KOPT-K1 (cell line): ENCODE results near the gene PPP1R37.

ENCODE experiments used
- H3K27ac ChIP-seq: fragments of 200-600 bp; sonication (generic); 2 replicates; pipeline ENCODE4 v1.5.1; 2016; ENCODE audit warnings: antibody characterized with exemption, mild to moderate bottlenecking, low read depth, low read length; ENCODE audit not compliant: poor library complexity, severe bottlenecking
- H3K36me3 ChIP-seq: fragments of 200-600 bp; sonication (generic); 2 replicates; pipeline ENCODE4 v1.5.1; 2017; ENCODE audit warnings: antibody characterized with exemption, mild to moderate bottlenecking, low read length, moderate library complexity; ENCODE audit not compliant: insufficient read depth
- H3K9me3 ChIP-seq: fragments of 200-600 bp; sonication (generic); 2 replicates; pipeline ENCODE4 v1.5.1; 2017; ENCODE audit warnings: antibody characterized with exemption, low read length, mild to moderate bottlenecking; ENCODE audit not compliant: insufficient read depth, poor library complexity, severe bottlenecking

Gene PPP1R37

DNA sequence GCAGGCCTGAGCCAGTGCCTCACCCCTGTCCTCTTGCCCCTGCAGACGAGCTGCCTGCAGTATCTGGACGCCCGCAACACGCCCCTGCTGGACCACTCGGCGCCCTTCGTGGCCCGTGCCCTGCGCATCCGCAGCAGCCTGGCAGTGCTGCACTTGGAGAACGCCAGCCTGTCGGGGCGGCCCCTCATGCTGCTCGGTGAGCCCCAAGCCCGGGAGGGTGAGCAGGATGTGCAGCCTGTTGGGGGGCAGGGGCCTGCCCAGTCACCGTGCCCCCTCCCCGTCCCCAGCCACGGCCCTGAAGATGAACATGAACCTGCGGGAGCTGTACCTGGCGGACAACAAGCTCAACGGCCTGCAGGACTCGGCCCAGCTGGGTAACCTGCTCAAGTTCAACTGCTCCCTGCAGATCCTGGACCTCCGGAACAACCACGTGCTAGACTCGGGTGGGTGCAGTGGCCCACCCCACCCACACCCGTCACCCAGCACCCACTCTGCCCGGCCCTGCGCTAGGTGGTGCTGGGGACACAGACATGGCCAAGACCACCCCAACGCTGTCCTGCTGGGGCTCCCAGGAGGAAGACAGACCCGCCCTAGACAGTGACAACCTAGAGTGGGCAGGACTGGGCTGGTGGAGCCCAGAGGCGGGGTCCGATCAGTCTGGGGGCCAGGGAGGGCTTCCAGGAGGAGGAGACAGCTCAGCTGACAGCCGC, 49.2 kb downstream of the PPP1R37 start:
- Histone ChIP-seq H3K36me3 (peaks cover 58% of the 10 kb centered on the region; the same call in 1 of the 2 replicates), H3K27ac (no peak overlapping the region), H3K9me3 (no peaks in the 10 kb centered on the region)

DNA sequence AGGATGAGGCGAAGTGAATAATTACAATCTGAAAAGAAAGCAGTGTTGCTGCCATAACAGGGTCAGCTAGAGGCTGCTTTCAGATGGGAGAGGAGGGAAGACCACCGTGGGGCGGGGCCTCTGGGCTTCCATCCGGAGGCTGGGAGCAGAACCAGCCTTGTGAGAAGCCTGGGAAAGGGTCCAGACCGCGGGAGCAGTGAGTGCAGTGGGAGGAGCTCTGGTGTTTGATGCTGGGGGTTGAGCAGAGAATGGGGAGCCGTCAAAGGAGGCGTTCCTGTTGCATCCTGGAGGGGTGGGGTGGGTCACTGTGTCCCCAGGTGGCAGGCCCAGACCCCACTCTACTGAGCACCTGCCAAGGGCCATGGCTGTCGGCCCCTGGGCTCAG, 49.7 kb downstream of the PPP1R37 start:
- peaks cover 63% of the 10 kb centered on the region; the same call in 1 of the 2 replicates for H3K36me3 ChIP-seq
- H3K9me3 ChIP-seq, result no peaks in the 10 kb centered on the region
- no peak overlapping the region for H3K27ac ChIP-seq

DNA sequence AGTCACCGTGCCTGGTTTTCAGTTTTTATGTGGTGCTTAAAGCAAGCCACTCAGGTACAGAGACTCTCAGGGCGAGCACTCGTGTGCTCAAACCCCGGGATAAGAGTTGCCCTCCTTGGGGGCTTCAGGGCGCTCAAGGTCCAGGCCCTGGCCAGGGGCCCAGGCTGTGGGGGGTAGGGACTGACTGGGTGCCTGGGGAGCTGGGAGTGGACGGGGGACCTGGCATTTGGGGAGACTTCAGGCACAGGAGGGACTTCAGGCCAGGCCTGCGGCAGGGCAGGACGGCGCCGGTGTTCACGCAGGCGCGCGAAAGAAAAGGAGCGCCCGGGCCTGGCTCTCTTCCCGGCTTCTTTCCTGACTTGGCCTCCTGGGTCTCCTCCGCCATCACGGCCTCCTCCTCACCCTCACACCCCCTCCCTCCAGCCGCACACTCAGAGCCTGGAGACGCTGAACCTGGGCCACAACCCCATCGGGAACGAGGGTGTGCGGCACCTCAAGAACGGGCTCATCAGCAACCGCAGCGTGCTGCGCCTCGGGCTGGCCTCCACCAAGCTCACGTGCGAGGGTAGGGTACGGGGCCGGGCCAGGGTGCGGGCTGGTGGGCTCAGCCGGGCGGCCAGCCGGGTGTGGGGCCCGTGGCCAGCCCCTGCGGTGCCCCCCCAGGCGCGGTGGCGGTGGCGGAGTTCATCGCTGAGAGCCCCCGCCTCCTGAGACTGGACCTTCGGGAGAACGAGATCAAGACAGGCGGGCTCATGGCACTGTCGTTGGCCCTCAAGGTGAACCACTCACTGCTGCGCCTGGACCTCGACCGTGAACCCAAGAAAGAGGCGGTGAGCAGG, 51.7 kb downstream of the PPP1R37 start:
- Histone ChIP-seq H3K9me3 (no peaks in the 10 kb centered on the region), H3K27ac (no peak overlapping the region), H3K36me3 (peaks cover 63% of the 10 kb centered on the region; the same call in 1 of the 2 replicates)

DNA sequence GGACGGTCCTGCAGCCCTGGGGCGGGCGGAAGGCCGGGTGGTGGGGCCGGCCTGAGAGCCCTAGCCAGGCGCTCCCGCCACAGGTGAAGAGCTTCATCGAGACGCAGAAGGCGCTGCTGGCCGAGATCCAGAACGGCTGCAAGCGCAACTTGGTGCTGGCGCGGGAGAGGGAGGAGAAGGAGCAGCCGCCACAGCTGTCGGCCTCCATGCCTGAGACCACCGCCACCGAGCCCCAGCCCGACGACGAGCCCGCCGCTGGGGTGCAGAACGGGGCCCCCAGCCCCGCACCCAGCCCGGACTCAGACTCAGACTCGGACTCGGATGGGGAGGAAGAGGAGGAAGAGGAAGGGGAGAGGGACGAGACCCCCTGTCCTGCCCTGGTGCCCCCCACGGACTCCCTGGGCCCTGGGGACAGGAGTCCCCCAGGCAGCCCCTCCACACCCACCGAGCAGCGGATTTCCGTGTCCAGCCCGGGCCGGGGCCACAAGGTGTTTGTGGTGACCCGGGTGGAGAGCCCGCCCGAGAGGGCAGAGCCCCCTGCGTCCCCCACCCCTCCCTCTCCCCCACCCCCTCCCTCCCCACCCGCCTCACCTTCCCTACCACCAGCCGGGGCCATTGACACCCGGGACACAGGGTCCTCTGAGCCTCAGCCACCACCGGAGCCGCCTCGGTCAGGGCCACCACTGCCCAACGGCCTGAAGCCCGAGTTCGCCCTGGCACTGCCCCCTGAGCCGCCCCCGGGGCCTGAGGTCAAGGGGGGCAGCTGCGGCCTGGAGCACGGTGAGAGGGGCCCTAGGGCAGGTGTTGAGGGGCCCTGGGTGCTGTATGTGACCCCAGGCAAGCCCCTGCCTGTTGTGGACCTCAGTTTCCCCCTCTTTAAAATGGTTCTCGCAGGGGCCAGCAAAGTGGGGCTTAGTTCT, 52.6 kb downstream of the PPP1R37 start:
- Histone ChIP-seq H3K27ac (no peak overlapping the region), H3K36me3 (peaks cover 66% of the 10 kb centered on the region; the same call in 1 of the 2 replicates), H3K9me3 (no peaks in the 10 kb centered on the region)

DNA sequence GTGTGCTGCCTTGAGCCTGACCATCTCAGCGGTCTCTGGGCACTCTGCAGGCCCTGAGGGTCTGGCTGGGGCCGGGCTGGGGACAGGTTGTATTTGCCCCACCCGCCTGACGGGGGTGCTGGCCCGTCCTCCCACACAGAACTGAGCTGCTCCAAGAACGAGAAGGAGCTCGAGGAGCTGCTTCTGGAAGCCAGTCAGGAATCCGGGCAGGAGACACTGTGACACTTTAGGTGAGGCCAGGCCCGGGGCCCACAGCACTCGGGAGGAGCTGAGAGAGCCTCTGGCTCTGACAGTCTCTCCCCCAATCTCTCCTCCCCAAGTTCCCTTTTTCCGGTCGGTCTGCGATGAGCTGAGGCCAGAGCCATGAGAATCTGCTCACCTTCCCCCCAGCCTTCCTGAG, 53.3 kb downstream of the PPP1R37 start:
- no peak overlapping the region for H3K27ac ChIP-seq
- H3K36me3 ChIP-seq, result peaks cover 61% of the 10 kb centered on the region; the same call in 1 of the 2 replicates
- no peaks in the 10 kb centered on the region for H3K9me3 ChIP-seq

DNA sequence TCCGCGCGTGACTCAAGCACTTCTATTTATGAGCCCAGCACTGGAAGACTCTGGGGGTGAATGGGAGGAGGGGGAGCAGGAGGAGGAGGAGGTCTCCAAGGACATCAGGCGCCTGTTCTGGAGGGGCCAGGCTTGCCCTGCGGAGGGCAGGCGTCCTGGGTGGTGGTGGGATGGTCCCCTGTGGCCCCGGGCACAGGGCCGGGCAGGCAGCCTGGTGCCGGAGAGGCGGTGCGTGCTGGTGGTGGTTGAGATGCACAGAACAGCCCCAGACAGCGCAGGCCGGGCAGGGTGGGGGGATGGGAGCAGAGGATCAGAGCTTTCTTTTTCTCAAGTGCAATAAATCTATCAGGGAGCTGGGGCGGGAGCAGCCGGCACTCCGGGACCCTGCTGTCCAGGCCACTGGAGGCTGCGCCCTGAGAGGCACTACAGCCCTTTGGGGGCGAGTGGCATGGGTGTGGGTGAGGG, 53.8 kb downstream of the PPP1R37 start:
- H3K36me3 ChIP-seq, result peaks cover 56% of the 10 kb centered on the region; the same call in 1 of the 2 replicates
- H3K27ac ChIP-seq, result no peak overlapping the region
- H3K9me3 ChIP-seq, result no peaks in the 10 kb centered on the region

DNA sequence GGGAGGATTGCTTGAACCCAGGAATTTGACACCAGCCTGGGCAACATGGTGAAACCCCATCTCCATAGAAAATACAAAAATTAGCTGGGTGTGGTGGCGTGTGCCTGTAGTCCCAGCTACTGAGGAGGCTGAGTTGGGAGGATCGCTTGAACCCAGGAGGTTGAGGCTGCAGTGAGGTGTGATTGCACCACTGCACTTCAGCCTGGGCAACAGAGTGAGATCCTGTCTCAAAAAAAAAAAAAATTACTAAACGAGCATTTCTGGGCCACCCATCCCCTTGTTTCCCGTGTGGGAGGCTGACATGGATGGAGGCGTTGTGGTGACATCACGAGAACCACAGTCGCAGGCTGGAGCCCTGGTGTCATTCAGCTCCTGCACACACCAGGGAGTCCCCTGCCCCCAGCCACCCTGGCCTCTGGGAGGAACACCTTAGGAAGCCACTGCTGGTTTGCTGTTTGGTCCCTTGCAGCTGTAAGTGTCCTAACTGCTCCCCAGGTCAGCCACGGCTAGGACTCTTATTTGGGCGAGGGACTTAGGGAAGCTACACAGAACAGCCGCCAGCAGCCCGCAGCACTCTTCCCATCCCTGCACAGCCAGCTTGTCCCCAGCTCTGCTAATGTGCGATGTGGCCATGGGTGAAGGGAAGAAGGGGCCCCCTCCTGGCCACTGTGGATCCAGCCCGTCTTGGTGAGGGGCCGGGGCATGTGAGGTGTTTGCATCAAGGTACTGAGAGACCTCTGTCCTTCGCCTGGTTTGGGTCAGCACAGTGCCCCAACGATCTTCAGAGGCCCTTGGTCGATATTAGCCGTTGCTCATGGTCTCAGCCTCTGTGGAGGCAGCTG, 55.1 kb downstream of the PPP1R37 start:
- H3K27ac ChIP-seq, result no peak overlapping the region
- H3K36me3 ChIP-seq, result peaks cover 43% of the 10 kb centered on the region; the same call in 1 of the 2 replicates
- H3K9me3 ChIP-seq, result no peaks in the 10 kb centered on the region

DNA sequence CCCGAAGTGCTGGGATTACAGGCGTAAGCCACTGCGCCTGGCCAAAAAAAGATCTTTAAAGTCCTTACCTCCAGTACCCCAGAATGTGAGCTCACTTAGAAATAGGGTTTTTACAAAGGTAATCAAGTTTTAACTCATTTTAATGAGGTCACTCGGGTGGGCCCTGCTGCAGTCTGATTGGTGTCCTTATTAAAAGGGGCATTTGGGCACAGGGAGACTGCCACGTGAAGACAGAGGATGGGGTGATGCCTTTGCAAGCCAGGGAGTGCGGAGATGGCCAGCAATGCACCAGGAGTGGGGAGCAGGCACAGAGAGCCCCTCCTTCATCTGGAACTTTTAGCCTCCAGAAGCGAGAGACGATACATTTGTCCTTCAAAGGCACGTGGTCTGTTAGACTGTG, 56.1 kb downstream of the PPP1R37 start:
- Histone ChIP-seq H3K9me3 (no peaks in the 10 kb centered on the region), H3K36me3 (peaks cover 35% of the 10 kb centered on the region; the same call in 1 of the 2 replicates)

DNA sequence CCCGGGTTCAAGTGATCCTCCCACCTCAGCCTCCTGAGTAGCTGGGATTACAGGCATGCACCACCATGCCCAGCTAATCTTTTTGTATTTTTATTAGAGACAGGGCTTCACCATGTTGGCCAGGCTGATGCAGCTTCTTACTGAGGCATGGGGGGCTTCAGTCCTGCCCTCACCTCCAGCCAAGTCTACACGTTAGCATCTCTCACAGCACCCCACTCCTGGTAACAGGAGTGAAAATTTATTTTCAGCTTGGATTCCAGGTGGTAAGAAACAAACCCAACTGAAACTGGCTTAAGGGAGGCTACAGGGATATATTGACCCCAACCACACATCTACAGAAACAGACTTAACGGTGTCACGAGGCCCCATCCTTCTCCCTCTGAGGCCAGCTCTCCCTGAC, 57.2 kb downstream of the PPP1R37 start:
- Histone ChIP-seq H3K36me3 (peaks cover 25% of the 10 kb centered on the region; the same call in 1 of the 2 replicates), H3K27ac (no peak overlapping the region), H3K9me3 (no peaks in the 10 kb centered on the region)

More for the DNA sequence above, 56.1 kb downstream of the PPP1R37 start:
- H3K27ac ChIP-seq, result no peak overlapping the region

DNA sequence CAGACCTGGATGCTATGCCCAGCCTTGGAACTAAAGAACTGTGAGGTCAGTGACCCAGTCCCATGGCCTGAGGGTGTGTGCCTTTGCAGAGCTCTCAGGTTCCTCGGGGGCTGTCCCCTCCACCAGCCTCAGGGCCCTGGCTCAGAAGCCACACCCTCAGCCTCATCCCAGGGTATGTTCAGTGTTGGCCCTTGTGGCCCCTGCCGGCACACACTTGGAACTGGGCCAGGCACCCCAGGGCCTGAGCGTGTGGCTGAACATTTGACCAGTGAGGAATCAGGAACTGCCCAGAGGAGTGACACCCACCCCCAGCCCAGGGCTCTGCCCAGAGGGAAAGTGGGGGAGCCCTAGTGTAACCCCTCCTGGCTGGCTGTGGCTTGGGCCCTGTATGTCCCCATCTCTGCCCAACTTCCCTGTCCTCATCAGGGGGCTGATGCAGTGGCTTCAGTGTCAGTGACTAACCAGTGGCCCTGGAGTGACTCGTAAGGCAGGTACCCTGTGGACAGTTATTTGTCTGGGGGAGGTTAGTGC, 57.8 kb downstream of the PPP1R37 start:
- Histone ChIP-seq H3K9me3 (no peaks in the 10 kb centered on the region), H3K36me3 (peaks cover 25% of the 10 kb centered on the region; the same call in 1 of the 2 replicates), H3K27ac (no peak overlapping the region)

DNA sequence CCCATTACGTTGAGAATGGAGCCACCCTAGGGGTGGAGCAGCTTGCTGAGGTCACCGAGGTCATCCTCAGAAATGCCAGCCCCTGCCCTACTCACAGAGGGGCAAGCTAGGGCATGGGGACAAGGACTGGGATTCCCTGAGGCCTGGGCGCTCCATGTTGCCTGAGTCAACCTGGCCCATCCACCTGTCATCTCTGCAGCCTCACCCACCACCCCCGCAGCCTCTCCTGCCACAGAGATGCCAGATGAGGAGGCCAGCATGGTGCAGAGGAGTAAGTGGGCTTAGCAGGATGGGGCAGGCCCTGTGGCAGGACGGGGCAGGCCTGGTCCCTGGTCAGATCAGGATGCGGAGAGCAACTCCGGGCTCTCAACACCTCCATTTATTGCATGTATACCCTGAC, 58.3 kb downstream of the PPP1R37 start:
- Histone ChIP-seq H3K9me3 (no peaks in the 10 kb centered on the region), H3K27ac (no peak overlapping the region), H3K36me3 (peaks cover 20% of the 10 kb centered on the region; the same call in 1 of the 2 replicates)

DNA sequence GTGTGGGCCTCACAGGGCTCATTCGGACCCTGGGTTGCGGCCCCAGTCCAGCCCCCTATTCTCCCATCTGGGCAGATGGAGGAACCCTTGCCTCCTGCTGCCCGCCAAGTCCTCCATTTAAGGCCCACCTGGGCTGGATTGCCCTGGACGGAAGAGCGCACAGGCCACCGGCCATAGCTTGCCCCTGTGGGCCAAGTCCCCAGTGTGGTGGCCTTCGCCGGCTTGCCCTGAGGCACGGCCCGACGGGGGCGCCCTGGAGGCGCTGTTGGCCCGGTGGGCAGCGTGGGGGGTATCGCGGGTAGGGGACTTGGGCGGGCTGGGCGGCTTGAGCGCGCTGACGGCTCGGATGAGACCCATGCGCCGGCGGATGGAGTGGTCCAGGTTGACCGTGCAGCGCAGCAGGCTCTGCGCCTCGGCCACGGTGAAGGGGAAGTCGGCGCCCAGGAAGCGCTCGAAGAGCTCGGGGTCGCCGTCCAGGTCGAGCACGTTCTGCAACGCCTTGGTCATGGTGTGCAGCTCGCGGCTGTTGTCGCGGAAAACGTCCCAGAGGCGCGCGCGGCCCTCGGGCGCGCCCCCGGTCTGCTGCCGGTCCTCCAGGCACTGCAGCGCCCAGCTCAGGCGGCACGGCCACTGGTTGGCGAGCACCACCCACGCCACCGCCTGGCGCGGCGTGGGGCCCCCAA, 59.0 kb downstream of the PPP1R37 start:
- peaks cover 14% of the 10 kb centered on the region; the same call in 1 of the 2 replicates for H3K36me3 ChIP-seq
- H3K9me3 ChIP-seq, result no peaks in the 10 kb centered on the region
- H3K27ac ChIP-seq, result no peak overlapping the region
